Muscle of leg (tissue), 16 donors: Measurements from ENCODE around the gene SFTA2. TPM values are rescaled to one million over a fixed set of nuclear protein-coding genes. Genes with fewer than 3 reads are reported as not detected.
"Not testable (repeated sequence)": the region's sequence is repeated elsewhere in the genome, so short reads cannot be mapped to it uniquely, and the experiment has no call there.

Source experiments
- DNase-seq: peaks from one replicate; pipeline ENCODE4 v3.0.0; 2013
- H3K27ac ChIP-seq: one replicate; pipeline ENCODE4 v1.5.1; 2013; ENCODE audit warnings: mild to moderate bottlenecking, low read length, control low read depth
- H3K27me3 ChIP-seq: one replicate; pipeline ENCODE4 v1.6.1; 2013; ENCODE audit warnings: low read length; ENCODE audit not compliant: control insufficient read depth, insufficient read depth
- H3K36me3 ChIP-seq: one replicate; pipeline ENCODE4 v1.6.1; 2013; ENCODE audit warnings: low read length; ENCODE audit not compliant: control insufficient read depth, insufficient read depth
- H3K4me1 ChIP-seq: one replicate; pipeline ENCODE4 v1.6.1; 2013; ENCODE audit warnings: low read length; ENCODE audit not compliant: control insufficient read depth, insufficient read depth
- H3K4me3 ChIP-seq: one replicate; pipeline ENCODE4 v1.5.1; 2013; ENCODE audit warnings: low read length, control low read depth
- H3K9me3 ChIP-seq: replicated peaks from 2 replicates; pipeline ENCODE4 v1.6.1; 2013; ENCODE audit warnings: low read depth, low read length; ENCODE audit not compliant: control insufficient read depth
- WGBS: methylation state at CpG from one replicate; pipeline ENCODE4 v1.1.5; 2013; ENCODE audit warnings: missing lambda C conversion rate; ENCODE audit not compliant: insufficient coverage; 5-methylcytosine and 5-hydroxymethylcytosine counted together
- long read RNA-seq, 11 donors: transcript quantifications; one replicate each; lab custom pipeline, GENCODE V29; 2026
- polyA plus RNA-seq, 8 donors: library from polyadenylated mRNA; unstranded; fragments of 120-200 nt; gene quantifications; one replicate each; pipeline versions ENCODE4 v1.2.1 to v1.2.3, GENCODE V29; 2013; ENCODE audit warnings: inconsistent platforms in 1 of 8, low replicate concordance in 1 of 8; ENCODE audit not compliant: insufficient read length in 8 of 8, insufficient read depth in 1 of 8
- total RNA-seq: library from RNA; stranded (reverse); fragments of 120-200 nt; gene quantifications from one replicate; pipeline ENCODE4 v1.2.4, GENCODE V29; 2013

The SFTA2 gene
- total RNA-seq = not detected
- under 1 TPM in 3 of 8 donors, not detected in 5; 0.37 to 0.66 (median 0.47) TPM for polyA plus RNA-seq
- long read RNA-seq, donor 1 = 0 reads
- long read RNA-seq, donor 2 = 0 reads
- long read RNA-seq, donor 3 = 0 reads
- long read RNA-seq, donor 4 = 0 reads
- long read RNA-seq, donor 5 = 0 reads
- long read RNA-seq, donor 6 = 0 reads
- long read RNA-seq, donor 7 = 0 reads
- long read RNA-seq, donor 8 = 0 reads
- long read RNA-seq, donor 9 = 0 reads
- long read RNA-seq, donor 10 = 0 reads
- long read RNA-seq, donor 11 = 0 reads

DNA sequence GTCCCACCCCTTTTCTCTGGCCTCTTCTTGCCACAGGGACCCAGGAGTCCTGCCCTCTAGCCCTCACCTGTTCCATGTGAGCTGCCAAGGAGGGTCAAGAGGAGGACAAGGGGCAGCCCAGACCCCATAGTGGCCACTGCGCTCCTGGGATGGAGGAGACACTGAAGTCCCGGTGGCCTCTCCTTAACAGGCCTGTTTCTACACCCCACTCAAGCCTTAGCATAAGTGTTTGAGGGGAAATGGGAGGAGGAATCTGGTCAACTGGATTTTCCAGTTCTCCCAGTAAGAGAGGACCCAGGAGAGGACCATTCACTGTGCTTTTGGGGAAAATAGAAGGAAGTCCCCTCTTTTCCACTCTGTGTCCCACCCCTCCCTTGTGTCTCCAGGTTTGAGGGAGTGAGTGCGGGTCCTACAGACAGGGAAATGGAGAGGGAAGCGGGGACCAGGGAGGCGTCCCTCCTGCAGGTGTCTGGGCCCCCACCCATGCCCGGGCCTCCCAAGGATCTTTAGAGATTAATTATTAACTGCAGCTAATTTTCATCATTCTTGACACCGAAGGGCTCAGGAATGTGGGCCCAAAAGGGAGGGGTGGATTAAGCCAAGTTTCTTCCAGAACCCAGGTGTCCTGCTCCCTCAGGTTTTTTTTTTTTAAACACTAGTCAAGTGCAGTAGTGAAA, at the start of gene SFTA2:
SFTA2 (minus strand) TSS at position 202 of the 677 bp plus-strand sequence; CDS start at position 128, 74 bp downstream.
- 80% methylated on average over 1 of the region's 7 CpGs for WGBS
- DNase-seq = no peak
- Histone ChIP-seq H3K27me3 (peaks cover 9% of the 10 kb centered on the region), H3K9me3 (peaks cover 6% of the 10 kb centered on the region), H3K4me1 (no peaks in the 10 kb centered on the region), H3K36me3 (peaks cover 2% of the 10 kb centered on the region), H3K27ac (no peak within 1 kb of the TSS), H3K4me3 (no peak within 1 kb of the TSS)

DNA sequence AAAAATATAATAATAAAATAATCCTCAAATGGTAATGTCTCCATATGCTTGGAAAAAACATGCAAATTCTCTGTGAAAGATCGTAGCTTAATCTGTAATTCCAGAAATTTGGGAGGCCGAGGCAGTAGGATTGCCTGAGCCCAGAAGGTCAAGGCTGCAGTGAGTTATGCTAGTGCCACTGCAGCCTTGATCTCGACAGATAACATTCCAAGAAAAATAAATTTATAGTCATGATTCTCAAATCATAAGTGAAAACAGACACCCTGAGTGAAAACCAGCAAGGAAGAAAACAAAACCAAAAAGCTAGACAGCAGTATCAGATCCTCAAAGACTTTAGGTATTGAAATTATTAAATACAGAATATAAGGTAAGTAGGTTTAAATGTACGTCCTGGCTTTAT, 47.7 kb upstream of the SFTA2 start:
- Histone ChIP-seq H3K27ac (no peak overlapping the region), H3K27me3 (no peaks in the 10 kb centered on the region), H3K36me3 (no peaks in the 10 kb centered on the region), H3K4me1 (peaks cover 11% of the 10 kb centered on the region), H3K4me3 (no peak overlapping the region), H3K9me3 (no peaks in the 10 kb centered on the region)
- DNase-seq = no peak
- WGBS = 57% methylated on average over 2 of the region's 4 CpGs

DNA sequence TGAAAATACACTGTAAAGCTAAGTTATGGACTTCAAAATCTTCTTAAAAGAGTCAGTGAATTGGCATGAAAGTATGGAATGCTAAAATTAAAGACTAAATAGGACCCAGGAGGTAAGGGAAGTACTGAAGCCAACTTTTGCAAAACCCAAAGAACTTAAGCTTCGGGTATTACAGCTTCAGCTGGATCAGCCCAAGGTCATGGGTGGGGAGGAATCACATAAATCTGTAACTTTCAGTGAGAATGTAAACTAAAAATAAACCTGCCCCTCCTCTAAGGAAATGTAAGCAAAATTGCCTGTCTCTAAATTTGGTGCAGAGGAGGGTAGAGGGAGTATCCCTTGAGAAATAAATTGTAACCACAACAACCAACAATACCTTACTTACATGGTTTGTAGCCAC, 47.2 kb upstream of the SFTA2 start:
- H3K9me3 ChIP-seq = no peaks in the 10 kb centered on the region
- H3K4me1 ChIP-seq = peaks cover 11% of the 10 kb centered on the region
- no peak overlapping the region for H3K27ac ChIP-seq
- DNase-seq = peak; percentile 50
- no peaks in the 10 kb centered on the region for H3K27me3 ChIP-seq
- no peak overlapping the region for H3K4me3 ChIP-seq
- no CpG with 5 or more reads among the region's 1 CpG for WGBS
- no peaks in the 10 kb centered on the region for H3K36me3 ChIP-seq

DNA sequence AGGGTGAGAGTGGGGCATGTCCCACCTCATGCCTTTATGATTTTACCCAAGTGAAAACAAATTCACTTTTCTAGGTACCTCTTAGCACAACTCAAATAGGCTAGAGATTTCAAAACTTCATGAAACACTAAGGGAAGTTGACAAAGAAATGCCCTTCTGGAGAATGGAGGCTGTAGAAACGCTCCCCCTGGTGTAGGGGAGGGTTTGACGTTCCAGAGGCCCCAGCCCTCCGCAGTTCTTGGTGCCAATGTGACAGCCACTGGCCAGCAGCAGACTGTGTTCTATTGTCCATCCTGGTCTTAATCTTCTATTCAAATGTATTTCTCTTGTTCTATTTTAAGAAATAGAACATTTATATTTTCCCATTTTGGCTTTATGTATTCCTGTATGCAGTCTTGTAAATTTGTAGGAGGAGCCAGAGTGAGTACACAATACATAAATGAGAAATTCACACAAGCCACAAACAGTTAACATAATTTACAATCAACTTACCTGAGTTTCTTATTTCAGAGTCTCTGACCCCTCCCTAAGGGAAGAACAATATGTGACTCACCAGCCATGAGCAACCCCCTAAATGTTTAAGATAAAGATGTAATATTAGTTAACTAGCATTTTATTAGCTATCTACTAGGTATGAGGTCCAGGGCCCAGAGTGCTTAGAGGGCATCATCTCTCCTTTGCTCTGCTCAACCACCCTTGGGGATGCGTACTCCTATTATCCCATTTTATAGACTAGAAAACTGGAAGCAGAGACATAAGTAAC, 42.7 kb upstream of the SFTA2 start:
- DNase-seq = no peak
- Histone ChIP-seq H3K27ac (no peak overlapping the region), H3K4me3 (no peak overlapping the region), H3K4me1 (no peaks in the 10 kb centered on the region), H3K36me3 (no peaks in the 10 kb centered on the region), H3K9me3 (no peaks in the 10 kb centered on the region), H3K27me3 (peaks cover 3% of the 10 kb centered on the region)
- WGBS = 40% methylated on average over 1 of the region's 4 CpGs

DNA sequence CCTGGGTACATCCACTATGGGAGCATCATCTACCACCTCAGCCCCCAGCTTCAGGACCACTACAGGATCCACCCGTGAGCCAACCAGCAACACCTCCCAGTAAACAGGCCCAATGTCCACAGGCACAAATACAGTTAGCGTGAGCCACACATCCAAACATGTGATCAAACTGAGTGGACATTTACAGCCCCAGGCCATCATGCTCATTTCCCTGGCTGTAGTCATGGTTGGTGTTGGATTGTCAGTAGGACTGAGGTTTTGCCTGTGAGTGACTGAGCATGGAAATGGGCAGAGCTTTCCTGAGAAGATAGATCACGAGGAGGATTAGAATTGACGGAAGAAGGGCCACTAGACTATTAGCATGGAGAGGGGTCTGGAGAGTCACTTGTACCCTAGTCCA, 40.8 kb upstream of the SFTA2 start:
- 84% methylated on average over 3 of the region's 4 CpGs for WGBS
- DNase-seq = no peak
- H3K9me3 ChIP-seq = no peaks in the 10 kb centered on the region
- H3K27ac ChIP-seq = no peak overlapping the region
- no peaks in the 10 kb centered on the region for H3K4me1 ChIP-seq
- no peaks in the 10 kb centered on the region for H3K36me3 ChIP-seq
- no peak overlapping the region for H3K4me3 ChIP-seq
- H3K27me3 ChIP-seq = peaks cover 3% of the 10 kb centered on the region

DNA sequence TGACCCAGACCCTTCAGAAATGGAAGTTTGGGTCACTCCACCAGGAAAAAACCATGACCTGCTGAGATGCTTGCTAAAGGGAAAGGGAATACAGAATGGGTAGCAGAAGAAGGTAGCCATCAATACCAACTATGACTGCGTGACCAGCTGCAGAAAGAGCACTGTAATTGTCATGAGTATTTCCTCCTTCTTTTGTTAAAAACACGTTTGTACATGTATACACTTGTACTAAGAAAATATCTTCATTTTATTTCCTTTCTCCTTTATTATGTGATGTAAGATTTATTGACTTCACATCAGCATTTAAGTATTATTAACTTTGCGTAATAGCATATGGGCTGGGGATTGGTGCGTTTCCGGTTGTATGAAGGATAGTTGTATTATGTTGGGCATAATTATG, 39.0 kb upstream of the SFTA2 start:
- 90% methylated on average over 2 of the region's 5 CpGs for WGBS

DNA sequence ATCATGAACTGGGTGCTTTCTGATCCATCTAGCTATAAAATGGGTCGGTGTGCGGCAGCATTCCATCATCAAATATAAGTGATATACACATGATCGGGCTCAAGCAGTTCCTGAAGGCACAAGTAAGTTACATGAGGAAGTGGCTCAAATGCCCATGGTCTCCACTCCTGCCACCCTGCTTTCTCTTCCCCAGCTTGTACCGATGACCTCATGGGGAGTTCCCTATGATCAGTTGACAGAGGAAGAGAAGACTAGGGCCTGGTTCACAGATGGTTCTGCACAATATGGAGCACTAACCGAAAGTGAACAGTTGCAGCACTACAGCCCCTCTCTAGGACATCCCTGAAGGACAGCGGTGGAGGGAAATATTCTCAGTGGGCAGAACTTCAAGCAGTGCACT, 37.2 kb upstream of the SFTA2 start:
- H3K27me3 ChIP-seq, H3K4me1 ChIP-seq, H3K9me3 ChIP-seq, H3K27ac ChIP-seq, H3K4me3 ChIP-seq, H3K36me3 ChIP-seq: not testable (repeated sequence)
- WGBS = 100% methylated on average over 3 of the region's 6 CpGs
- DNase-seq = peak; percentile 22

More for the DNA sequence above, 39.0 kb upstream of the SFTA2 start:
- Histone ChIP-seq H3K9me3 (no peaks in the 10 kb centered on the region), H3K27ac (no peak overlapping the region), H3K4me3 (no peak overlapping the region), H3K27me3 (peaks cover 3% of the 10 kb centered on the region), H3K4me1 (no peaks in the 10 kb centered on the region), H3K36me3 (no peaks in the 10 kb centered on the region)
- DNase-seq = no peak

DNA sequence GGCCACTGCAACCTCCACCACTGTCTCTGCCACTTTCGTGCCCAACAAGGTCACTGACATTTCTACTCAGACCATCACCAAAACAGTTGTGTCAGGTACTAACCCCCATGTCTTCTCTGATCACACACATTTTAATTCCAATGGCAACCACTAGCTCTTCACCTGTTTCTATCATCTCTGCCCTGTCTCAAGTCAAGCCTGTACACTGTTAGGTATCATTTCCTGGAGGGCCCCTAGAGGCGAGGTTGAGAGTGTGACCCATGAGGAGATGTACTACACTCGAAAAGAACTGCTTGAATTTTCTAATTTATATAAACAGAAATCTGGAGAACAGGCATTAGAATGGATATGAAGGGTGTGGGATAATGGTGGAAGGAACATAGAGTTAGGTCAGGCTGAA, 34.2 kb upstream of the SFTA2 start:
- Histone ChIP-seq H3K27me3 (peaks cover 5% of the 10 kb centered on the region), H3K9me3 (no peaks in the 10 kb centered on the region), H3K36me3 (no peaks in the 10 kb centered on the region), H3K27ac (no peak overlapping the region), H3K4me3 (no peak overlapping the region), H3K4me1 (no peaks in the 10 kb centered on the region)
- 92% methylated on average over 1 of the region's 3 CpGs for WGBS
- DNase-seq = no peak

DNA sequence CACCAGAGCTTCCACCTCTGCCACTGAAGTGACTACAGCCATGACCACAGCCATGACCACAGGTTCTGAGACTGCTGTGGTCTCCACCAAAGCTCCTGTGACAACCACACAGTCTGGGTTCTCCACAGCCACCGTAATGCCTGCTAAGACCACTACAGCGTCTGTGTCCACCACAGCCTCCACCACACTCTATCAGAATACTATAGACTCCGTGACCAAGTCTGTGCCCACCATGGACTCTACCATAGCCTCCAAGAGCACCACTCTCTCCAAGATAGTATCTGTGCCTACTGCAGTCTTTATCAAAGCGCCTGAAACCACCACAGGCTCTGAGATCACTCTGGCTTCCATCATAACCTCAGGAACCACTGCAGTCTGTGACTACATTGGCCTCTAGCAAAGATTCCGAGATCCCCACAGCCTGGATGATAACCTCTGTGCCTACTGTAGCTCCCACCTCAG, 33.2 kb upstream of the SFTA2 start:
- no peaks in the 10 kb centered on the region for H3K36me3 ChIP-seq
- H3K27ac ChIP-seq = no peak overlapping the region
- peaks cover 5% of the 10 kb centered on the region for H3K27me3 ChIP-seq
- H3K4me3 ChIP-seq = no peak overlapping the region
- no peaks in the 10 kb centered on the region for H3K9me3 ChIP-seq
- 80% methylated on average over 5 of the region's 5 CpGs for WGBS
- no peaks in the 10 kb centered on the region for H3K4me1 ChIP-seq
- DNase-seq = no peak

DNA sequence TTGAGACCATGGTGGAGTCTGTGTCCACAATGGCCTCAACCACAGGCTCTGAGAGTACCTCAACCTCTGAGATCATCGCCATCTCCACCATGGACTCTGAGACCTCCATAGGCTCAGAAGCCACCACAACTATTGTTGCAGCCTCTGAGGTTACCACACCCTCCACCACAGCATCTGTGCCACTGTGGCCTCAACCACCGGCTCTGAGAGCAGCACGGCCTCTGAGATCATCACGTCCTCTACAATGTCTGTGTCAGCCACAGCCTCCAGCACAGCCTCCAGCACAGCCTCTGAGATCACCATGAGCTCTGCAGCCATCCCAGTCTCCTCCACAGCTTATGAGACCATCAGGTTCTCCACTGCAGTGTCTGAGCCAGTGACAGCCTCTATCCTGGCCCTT, 32.1 kb upstream of the SFTA2 start:
- Histone ChIP-seq H3K4me3 (no peak overlapping the region), H3K9me3 (no peaks in the 10 kb centered on the region), H3K27ac (no peak overlapping the region), H3K4me1 (no peaks in the 10 kb centered on the region), H3K36me3 (no peaks in the 10 kb centered on the region), H3K27me3 (peaks cover 5% of the 10 kb centered on the region)
- 94% methylated on average over 4 of the region's 4 CpGs for WGBS
- no peak for DNase-seq
